ENCODE results near the gene PIK3AP1. TPM values are rescaled to one million over a fixed set of nuclear protein-coding genes. Genes with fewer than 3 reads are reported as not detected.
"Not testable (repeated sequence)": the region's sequence is repeated elsewhere in the genome, so short reads cannot be mapped to it uniquely, and the experiment has no call there.

Gene PIK3AP1
- total RNA-seq, 1 donor from 2014 or later = 5.9 TPM

DNA sequence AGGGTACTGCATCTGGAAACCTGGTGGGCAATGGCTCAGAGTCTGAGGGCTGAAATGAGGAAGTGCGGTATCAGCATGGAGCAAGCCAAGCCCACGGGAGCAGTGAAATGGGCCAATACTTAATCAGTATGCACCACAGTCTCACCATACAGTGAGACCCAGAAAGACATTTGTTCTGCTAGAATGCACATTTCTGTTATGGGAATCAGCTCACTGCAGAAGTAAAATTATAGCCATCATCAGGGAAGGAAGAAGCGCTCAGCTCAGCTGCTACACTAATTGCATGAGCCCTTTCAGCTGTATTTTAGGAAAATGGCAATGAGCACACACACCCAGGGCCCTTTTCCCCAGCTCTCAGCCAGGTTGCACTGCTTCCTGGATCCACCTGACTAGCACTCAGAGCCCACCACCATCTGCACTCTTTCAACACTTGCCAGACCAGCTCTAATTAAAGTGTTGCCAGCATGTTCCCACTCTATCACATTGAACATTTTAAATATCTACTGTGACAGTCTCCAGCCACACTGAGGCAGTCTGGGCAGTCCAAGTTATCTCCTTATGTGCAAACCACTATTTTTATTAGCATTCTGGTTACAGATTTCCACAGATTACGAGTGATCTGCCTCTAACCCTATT lies 44.2 kb upstream of the PIK3AP1 start:
- H3K27ac ChIP-seq = no peak overlapping the region
- no peaks in the 10 kb centered on the region for H3K4me1 ChIP-seq
- no peaks in the 10 kb centered on the region for H3K9me3 ChIP-seq
- H3K4me3 ChIP-seq = no peak overlapping the region
- H3K27me3 ChIP-seq = no peaks in the 10 kb centered on the region
- TF ChIP-seq, protein P1, sequence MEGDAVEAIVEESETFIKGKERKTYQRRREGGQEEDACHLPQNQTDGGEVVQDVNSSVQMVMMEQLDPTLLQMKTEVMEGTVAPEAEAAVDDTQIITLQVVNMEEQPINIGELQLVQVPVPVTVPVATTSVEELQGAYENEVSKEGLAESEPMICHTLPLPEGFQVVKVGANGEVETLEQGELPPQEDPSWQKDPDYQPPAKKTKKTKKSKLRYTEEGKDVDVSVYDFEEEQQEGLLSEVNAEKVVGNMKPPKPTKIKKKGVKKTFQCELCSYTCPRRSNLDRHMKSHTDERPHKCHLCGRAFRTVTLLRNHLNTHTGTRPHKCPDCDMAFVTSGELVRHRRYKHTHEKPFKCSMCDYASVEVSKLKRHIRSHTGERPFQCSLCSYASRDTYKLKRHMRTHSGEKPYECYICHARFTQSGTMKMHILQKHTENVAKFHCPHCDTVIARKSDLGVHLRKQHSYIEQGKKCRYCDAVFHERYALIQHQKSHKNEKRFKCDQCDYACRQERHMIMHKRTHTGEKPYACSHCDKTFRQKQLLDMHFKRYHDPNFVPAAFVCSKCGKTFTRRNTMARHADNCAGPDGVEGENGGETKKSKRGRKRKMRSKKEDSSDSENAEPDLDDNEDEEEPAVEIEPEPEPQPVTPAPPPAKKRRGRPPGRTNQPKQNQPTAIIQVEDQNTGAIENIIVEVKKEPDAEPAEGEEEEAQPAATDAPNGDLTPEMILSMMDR (IDR thresholded peaks at IDR 0.05) = no peak
- no peak for DNase-seq (ENCODE audit: low spot score in 2 of 2)
- H3K36me3 ChIP-seq = no peaks in the 10 kb centered on the region
- intact Hi-C loops (cut with DNase I) = loop anchor here (2.0 kb wide), 1 partner anchor 66 kb away; no protein-coding TSS in a partner anchor

GRCh38 chr10:96758423-96758822 lies 38.1 kb upstream of the PIK3AP1 start:
- no peak overlapping the region for H3K4me3 ChIP-seq
- no peaks in the 10 kb centered on the region for H3K36me3 ChIP-seq
- H3K27ac ChIP-seq = no peak overlapping the region
- DNase-seq (ENCODE audit: low spot score in 2 of 2) = no peak
- H3K4me1 ChIP-seq = no peaks in the 10 kb centered on the region
- no peaks in the 10 kb centered on the region for H3K9me3 ChIP-seq
- TF ChIP-seq, protein P1 (IDR thresholded peaks at IDR 0.05) = no peak
- H3K27me3 ChIP-seq = no peaks in the 10 kb centered on the region
- intact Hi-C loops (cut with DNase I) = no loop called here

GRCh38 chr10:96756111-96756903 lies 36.0 kb upstream of the PIK3AP1 start:
- Histone ChIP-seq H3K9me3 (no peaks in the 10 kb centered on the region), H3K27ac (no peak overlapping the region), H3K27me3 (no peaks in the 10 kb centered on the region), H3K36me3 (no peaks in the 10 kb centered on the region), H3K4me3 (no peak overlapping the region), H3K4me1 (no peaks in the 10 kb centered on the region)
- DNase-seq (ENCODE audit: low spot score in 2 of 2) = no peak
- intact Hi-C loops (cut with DNase I) = no loop called here
- TF ChIP-seq, protein P1 (IDR thresholded peaks at IDR 0.05) = no peak

- no peaks in the 10 kb centered on the region for H3K36me3 ChIP-seq
- no peak for DNase-seq (ENCODE audit: low spot score in 2 of 2)
- H3K9me3 ChIP-seq = no peaks in the 10 kb centered on the region
- intact Hi-C loops (cut with DNase I) = no loop called here
- H3K27me3 ChIP-seq = no peaks in the 10 kb centered on the region
- TF ChIP-seq, protein P1 (IDR thresholded peaks at IDR 0.05) = no peak
- no peak overlapping the region for H3K4me3 ChIP-seq
- H3K27ac ChIP-seq = no peak overlapping the region
- H3K4me1 ChIP-seq = no peaks in the 10 kb centered on the region
Observed at GRCh38 chr10:96753956-96754355, 33.6 kb upstream of the PIK3AP1 start.

DNA sequence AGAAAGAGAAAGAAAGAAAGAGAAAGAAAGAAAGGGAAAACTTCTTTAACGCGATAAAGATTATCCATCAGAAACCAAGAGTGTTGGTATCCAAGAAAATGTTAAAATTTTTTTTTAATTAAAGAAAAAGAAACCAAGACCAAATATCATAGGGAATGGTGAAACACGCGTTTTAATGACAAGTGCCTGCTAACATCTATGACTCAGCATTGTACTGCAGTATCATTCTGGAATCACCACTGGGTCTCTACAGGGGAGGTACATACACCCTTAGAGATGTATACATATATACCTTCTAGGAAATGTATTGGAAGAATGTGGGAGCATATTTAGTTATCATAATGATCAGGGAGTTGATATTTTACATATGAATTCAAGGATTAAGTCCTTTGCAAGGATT lies 32.1 kb upstream of the PIK3AP1 start:
- Histone ChIP-seq H3K9me3 (no peaks in the 10 kb centered on the region), H3K27me3 (no peaks in the 10 kb centered on the region), H3K27ac (no peak overlapping the region), H3K4me3 (no peak overlapping the region), H3K36me3 (no peaks in the 10 kb centered on the region), H3K4me1 (no peaks in the 10 kb centered on the region)
- TF ChIP-seq, protein P1 (IDR thresholded peaks at IDR 0.05) = no peak
- intact Hi-C loops (cut with DNase I) = no loop called here
- DNase-seq (ENCODE audit: low spot score in 2 of 2) = no peak

- H3K4me1 ChIP-seq; H3K27me3 ChIP-seq; H3K27ac ChIP-seq; H3K9me3 ChIP-seq; intact Hi-C loops (cut with DNase I); DNase-seq (ENCODE audit: low spot score in 2 of 2); H3K36me3 ChIP-seq; H3K4me3 ChIP-seq: not testable (repeated sequence)
Observed at GRCh38 chr10:96750316-96750715, 30.0 kb upstream of the PIK3AP1 start.
